Measurements from ENCODE around the gene PHLDB1.

PHLDB1 gene

DNA sequence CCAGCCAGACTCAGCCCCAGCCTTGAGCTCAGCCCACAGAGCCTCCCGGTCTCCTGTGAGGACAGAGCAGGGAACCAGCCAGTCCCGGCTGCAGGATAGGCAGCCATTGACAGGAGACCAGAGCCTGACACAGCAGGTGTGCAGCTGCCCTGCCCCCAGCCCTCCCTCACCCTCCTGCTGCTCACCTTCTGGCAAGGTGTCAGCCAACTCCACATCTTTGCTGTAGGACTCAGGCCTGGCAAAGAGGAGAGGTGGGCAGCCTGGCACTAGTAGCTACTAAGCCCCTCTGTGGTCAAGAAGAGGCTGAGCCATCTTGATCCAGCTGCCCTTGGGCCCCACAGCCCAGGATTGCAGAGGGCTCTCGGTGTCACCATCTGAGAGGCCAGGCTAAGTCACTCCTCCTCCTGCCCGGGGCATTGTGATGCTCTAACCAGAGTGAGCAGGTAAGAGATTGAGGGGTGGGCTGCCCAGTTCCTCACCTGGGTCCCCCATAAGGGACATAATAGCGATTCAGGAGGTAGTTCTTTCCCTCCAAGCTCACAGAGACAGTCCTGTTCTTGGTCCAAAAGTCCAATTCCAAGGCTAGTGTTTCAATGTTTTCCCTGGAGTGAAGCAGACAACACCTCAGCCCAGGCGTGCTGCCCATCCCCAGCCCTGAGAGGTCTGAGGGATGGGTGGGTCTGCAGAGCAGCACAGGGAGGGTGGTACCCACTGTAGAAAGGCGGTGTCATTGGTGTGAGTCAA is 53.4 kb downstream of the PHLDB1 start:
- H3K4me3 ChIP-seq (ENCODE audit: low read depth, low read length), result no peak overlapping the region
- TF ChIP-seq CTCF (IDR thresholded peaks at IDR 0.05; ENCODE audit: control insufficient read depth, extremely low read depth, insufficient read depth), result no peak
- no peak for DNase-seq (ENCODE audit: low read depth)

- TF ChIP-seq CTCF (IDR thresholded peaks at IDR 0.05; ENCODE audit: control insufficient read depth, extremely low read depth, insufficient read depth), result no peak
- H3K4me3 ChIP-seq (ENCODE audit: low read depth, low read length), result no peak overlapping the region
- no peak for DNase-seq (ENCODE audit: low read depth)
Measured at GRCh38 chr11:118661425-118662301, 54.2 kb downstream of the PHLDB1 start.

DNA sequence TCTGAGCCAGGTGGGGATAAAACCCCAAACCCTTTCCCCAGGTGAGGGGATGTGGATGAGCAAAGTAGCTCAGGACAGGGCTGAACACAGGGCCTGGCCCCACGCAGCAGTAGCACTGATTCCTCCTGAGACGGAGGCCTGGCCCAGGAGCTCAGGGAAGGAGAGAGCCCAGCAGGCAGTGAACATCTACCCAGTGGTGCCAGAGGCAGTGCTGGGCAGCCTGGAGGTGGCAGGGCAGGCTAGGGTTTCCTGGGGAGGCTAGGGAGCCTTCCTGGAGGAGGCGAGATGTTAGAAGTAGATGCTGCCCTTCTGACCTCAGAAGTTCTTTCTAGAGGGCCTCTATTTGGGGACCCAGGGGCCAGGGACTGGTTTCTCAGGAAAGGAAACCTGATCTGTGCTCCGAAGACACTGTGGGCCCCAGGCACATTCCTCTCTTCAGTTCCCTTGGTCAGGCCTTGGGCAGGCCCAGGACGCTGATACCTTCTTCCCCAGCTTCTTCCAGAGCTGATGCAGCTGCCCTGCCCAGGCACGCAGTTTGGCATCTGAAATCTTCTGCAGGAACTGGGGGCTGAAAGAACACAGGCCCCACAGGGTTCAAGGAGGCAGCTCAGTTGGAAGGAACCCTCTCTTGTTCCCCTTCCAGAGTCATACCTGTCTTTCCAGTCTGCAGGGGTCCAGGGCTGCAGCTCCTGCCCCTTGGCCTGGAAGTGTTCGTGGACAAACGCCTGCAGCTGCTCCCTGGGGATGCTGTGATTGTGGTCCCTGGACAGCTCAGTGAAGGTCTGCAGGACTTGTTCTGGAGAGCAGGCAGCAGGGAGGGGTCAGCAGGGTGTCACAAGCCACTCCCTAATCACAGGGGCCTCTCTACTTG is 55.2 kb downstream of the PHLDB1 start:
- H3K4me3 ChIP-seq (ENCODE audit: low read depth, low read length), result no peak overlapping the region
- no peak for DNase-seq (ENCODE audit: low read depth)
- no peak for TF ChIP-seq CTCF (IDR thresholded peaks at IDR 0.05; ENCODE audit: control insufficient read depth, extremely low read depth, insufficient read depth)

GRCh38 chr11:118663381-118663780 is 56.0 kb downstream of the PHLDB1 start:
- H3K4me3 ChIP-seq (ENCODE audit: low read depth, low read length), result no peak overlapping the region
- DNase-seq (ENCODE audit: low read depth), result no peak
- TF ChIP-seq CTCF (IDR thresholded peaks at IDR 0.05; ENCODE audit: control insufficient read depth, extremely low read depth, insufficient read depth), result no peak

DNA sequence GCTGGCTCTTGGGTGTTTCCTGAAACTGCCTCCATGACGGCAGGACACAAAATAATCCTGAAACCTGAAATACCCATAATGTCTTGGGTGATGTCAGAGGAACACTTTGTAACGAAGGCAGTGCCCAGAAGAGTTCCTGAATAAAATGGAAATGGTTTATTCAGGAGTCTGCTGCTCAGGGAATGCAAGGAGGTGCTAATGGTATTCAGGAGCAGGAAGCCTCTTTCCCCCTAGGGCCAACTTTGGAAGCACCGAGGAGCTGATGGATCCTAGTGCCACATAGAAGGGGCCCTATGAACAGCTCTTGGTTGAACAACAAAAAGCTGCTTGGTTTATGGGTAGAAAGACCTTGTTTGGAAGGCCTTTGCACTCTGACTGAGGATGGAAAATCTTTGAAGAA is 56.5 kb downstream of the PHLDB1 start:
- DNase-seq (ENCODE audit: low read depth), result no peak
- H3K4me3 ChIP-seq (ENCODE audit: low read depth, low read length), result no peak overlapping the region
- no peak for TF ChIP-seq CTCF (IDR thresholded peaks at IDR 0.05; ENCODE audit: control insufficient read depth, extremely low read depth, insufficient read depth)

DNA sequence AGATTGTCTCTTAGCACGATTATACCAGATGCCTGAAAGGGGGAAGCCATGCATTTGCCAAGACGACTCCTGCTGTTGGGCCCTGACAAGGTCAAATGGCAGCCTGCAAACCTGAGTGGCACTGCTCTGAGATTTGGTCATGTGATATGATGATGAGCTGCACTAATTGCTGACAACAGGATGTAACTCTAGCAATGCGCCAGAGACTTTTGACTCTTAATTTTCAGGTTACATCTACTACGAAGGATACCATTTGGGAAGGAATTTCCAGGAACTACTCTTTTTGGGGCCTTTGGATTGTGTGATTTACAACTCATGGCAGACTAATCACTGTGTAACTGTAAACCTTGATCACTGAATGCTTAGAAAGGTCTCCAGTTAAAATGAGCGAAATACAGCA is 59.0 kb downstream of the PHLDB1 start:
- no peak for DNase-seq (ENCODE audit: low read depth)
- no peak for TF ChIP-seq CTCF (IDR thresholded peaks at IDR 0.05; ENCODE audit: control insufficient read depth, extremely low read depth, insufficient read depth)

More for the DNA sequence above, 59.0 kb downstream of the PHLDB1 start:
- H3K4me3 ChIP-seq (ENCODE audit: low read depth, low read length), result no peak overlapping the region

All from LNCaP clone FGC (cell line).